Tibial nerve (tissue), 4 donors: Measurements from ENCODE around the gene HS6ST3. TPM values are rescaled to one million over a fixed set of nuclear protein-coding genes. Genes with fewer than 3 reads are reported as not detected.
"Not testable (repeated sequence)": the region's sequence is repeated elsewhere in the genome, so short reads cannot be mapped to it uniquely, and the experiment has no call there.

Source experiments
- DNase-seq, 2 donors: peaks; one replicate each; pipeline ENCODE4 v3.0.0-alpha.2; 2019; ENCODE audit warnings: low spot score in 2 of 2
- H3K27ac ChIP-seq, 4 donors: fragments of 200-600 bp; sonication (generic) in 3 of 4; one replicate each; pipeline ENCODE4 v1.5.1; 2017 to 2019; ENCODE audit warnings: mild to moderate bottlenecking in 1 of 4
- H3K27me3 ChIP-seq, 2 donors: fragments of 200-600 bp; sonication (generic) in 1 of 2; one replicate each; pipeline versions ENCODE4 v1.5.1 to v1.6.0; 2017 to 2019
- H3K36me3 ChIP-seq, 3 donors: fragments of 200-600 bp; sonication (generic); one replicate each; pipeline ENCODE4 v1.5.1; 2018 to 2019
- H3K4me1 ChIP-seq, 4 donors: fragments of 200-600 bp; sonication (generic) in 3 of 4; one replicate each; pipeline ENCODE4 v1.5.1; 2017 to 2019
- H3K4me3 ChIP-seq, 4 donors: fragments of 200-600 bp; sonication (generic) in 3 of 4; one replicate each; pipeline ENCODE4 v1.5.1; 2017 to 2019; ENCODE audit warnings: mild to moderate bottlenecking in 1 of 4, moderate library complexity in 1 of 4
- H3K9me3 ChIP-seq, 4 donors: fragments of 200-600 bp; sonication (generic) in 3 of 4; one replicate each; pipeline ENCODE4 v1.5.1; 2017 to 2019
- CTCF ChIP-seq, 5 experiments: fragments of 200-600 bp in 3 of 5; fragments of 450-650 bp in 2 of 5; sonication (generic) in 3 of 5; IDR thresholded peaks; one replicate each; pipeline ENCODE4 v1.5.1; 2016 to 2019; ENCODE audit warnings: antibody characterized with exemption in 5 of 5, mild to moderate bottlenecking in 3 of 5, moderate library complexity in 2 of 5
- EP300 ChIP-seq, 2 donors: sonication (generic); formaldehyde crosslinking; IDR thresholded peaks; one replicate each; pipeline ENCODE4 v1.6.1; 2017; ENCODE audit warnings: antibody characterized with exemption in 2 of 2, mild to moderate bottlenecking in 1 of 2
- POLR2A ChIP-seq, 2 donors: fragments of 450-650 bp; IDR thresholded peaks; one replicate each; pipeline ENCODE4 v1.6.1; 2017; ENCODE audit warnings: antibody characterized with exemption in 2 of 2, mild to moderate bottlenecking in 2 of 2, moderate library complexity in 2 of 2
- WGBS, 2 donors: methylation state at CpG; one replicate each; pipeline ENCODE4 v1.1.5; 2018; 5-methylcytosine and 5-hydroxymethylcytosine counted together
- total RNA-seq, 4 donors: library from RNA; depleted of rRNA; stranded (reverse); fragments of >200 nt; gene quantifications; one replicate each; pipeline ENCODE4 v1.1.0, GENCODE V29; 2016

HS6ST3 gene
- total RNA-seq, 4 donors from 2014 or later = 0.21 to 1.1 (median 0.79) TPM

GRCh38 chr13:96093296-96094006, 3.5 kb downstream of the HS6ST3 start:
- TF ChIP-seq POLR2A (IDR thresholded peaks at IDR 0.05) (no peak), CTCF (IDR thresholded peaks at IDR 0.05) (no peak), EP300 (IDR thresholded peaks at IDR 0.05) (no peak)
- no peak overlapping the region for H3K4me3 ChIP-seq
- H3K4me1 ChIP-seq = peaks cover 0 to 25% (median 3%) of the 10 kb centered on the region in 4 donors
- no peaks in the 10 kb centered on the region for H3K36me3 ChIP-seq
- no peak overlapping the region for H3K27ac ChIP-seq
- no peak for DNase-seq
- H3K27me3 ChIP-seq = peaks cover 0 to 58% of the 10 kb centered on the region in 2 donors
- no peaks in the 10 kb centered on the region for H3K9me3 ChIP-seq

GRCh38 chr13:96100457-96101220, 10.7 kb downstream of the HS6ST3 start:
- WGBS, 2 donors = 77 to 78% methylated on average over 4 of the region's 4 CpGs
- H3K27ac ChIP-seq = no peak overlapping the region
- H3K4me3 ChIP-seq = no peak overlapping the region
- TF ChIP-seq POLR2A (IDR thresholded peaks at IDR 0.05) (no peak), CTCF (IDR thresholded peaks at IDR 0.05) (no peak), EP300 (IDR thresholded peaks at IDR 0.05) (no peak)
- H3K27me3 ChIP-seq = no peaks in the 10 kb centered on the region
- no peaks in the 10 kb centered on the region for H3K4me1 ChIP-seq
- H3K9me3 ChIP-seq = no peaks in the 10 kb centered on the region
- no peaks in the 10 kb centered on the region for H3K36me3 ChIP-seq
- DNase-seq = no peak

GRCh38 chr13:96104516-96104915, 14.6 kb downstream of the HS6ST3 start:
- no peak for DNase-seq
- Histone ChIP-seq H3K27me3 (no peaks in the 10 kb centered on the region), H3K4me3 (no peak overlapping the region), H3K4me1 (no peaks in the 10 kb centered on the region), H3K27ac (no peak overlapping the region), H3K36me3 (no peaks in the 10 kb centered on the region), H3K9me3 (peaks cover 0 to 35% (median 0%) of the 10 kb centered on the region in 4 donors)
- WGBS, 2 donors = 23 to 26% methylated on average over 2 of the region's 2 CpGs
- TF ChIP-seq POLR2A (IDR thresholded peaks at IDR 0.05) (no peak), CTCF (IDR thresholded peaks at IDR 0.05) (no peak), EP300 (IDR thresholded peaks at IDR 0.05) (no peak)

GRCh38 chr13:96108072-96108471, 18.2 kb downstream of the HS6ST3 start:
- not testable (repeated sequence) for DNase-seq, H3K36me3 ChIP-seq, H3K4me1 ChIP-seq, H3K27ac ChIP-seq, H3K4me3 ChIP-seq, H3K27me3 ChIP-seq
- WGBS, 2 donors = 86 to 91% methylated on average over 8 of the region's 8 CpGs
- H3K9me3 ChIP-seq = peaks cover 0 to 38% (median 0%) of the 10 kb centered on the region in 4 donors

- no peak overlapping the region for H3K4me3 ChIP-seq
- H3K9me3 ChIP-seq = peaks cover 0 to 38% (median 0%) of the 10 kb centered on the region in 4 donors
- 88 to 90% methylated on average over 4 of the region's 4 CpGs for WGBS, 2 donors
- H3K36me3 ChIP-seq = no peaks in the 10 kb centered on the region
- no peaks in the 10 kb centered on the region for H3K4me1 ChIP-seq
- no peak overlapping the region for H3K27ac ChIP-seq
- TF ChIP-seq EP300 (IDR thresholded peaks at IDR 0.05) (no peak), CTCF (IDR thresholded peaks at IDR 0.05) (no peak), POLR2A (IDR thresholded peaks at IDR 0.05) (no peak)
- H3K27me3 ChIP-seq = no peaks in the 10 kb centered on the region
- DNase-seq = no peak
These were observed 19.2 kb downstream of the HS6ST3 start for GRCh38 chr13:96109125-96109524.
